ENCODE results near the gene GLDN.

- TF ChIP-seq, protein P1, sequence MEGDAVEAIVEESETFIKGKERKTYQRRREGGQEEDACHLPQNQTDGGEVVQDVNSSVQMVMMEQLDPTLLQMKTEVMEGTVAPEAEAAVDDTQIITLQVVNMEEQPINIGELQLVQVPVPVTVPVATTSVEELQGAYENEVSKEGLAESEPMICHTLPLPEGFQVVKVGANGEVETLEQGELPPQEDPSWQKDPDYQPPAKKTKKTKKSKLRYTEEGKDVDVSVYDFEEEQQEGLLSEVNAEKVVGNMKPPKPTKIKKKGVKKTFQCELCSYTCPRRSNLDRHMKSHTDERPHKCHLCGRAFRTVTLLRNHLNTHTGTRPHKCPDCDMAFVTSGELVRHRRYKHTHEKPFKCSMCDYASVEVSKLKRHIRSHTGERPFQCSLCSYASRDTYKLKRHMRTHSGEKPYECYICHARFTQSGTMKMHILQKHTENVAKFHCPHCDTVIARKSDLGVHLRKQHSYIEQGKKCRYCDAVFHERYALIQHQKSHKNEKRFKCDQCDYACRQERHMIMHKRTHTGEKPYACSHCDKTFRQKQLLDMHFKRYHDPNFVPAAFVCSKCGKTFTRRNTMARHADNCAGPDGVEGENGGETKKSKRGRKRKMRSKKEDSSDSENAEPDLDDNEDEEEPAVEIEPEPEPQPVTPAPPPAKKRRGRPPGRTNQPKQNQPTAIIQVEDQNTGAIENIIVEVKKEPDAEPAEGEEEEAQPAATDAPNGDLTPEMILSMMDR (IDR thresholded peaks at IDR 0.05): no peak
- TF ChIP-seq POLR2A (IDR thresholded peaks at IDR 0.05): no peak
These were observed 25.5 kb downstream of the GLDN start for GRCh38 chr15:51366920-51367319.
